NCI-H774 (cell line): ENCODE data around the gene SASH1.
A peak's percentile ranks its signal among the peaks of the same experiment; 100 is the strongest.

Experiments
- DNase-seq: peaks from one replicate; lab custom pipeline; 2025; lab: John Stamatoyannopoulos, UW

The SASH1 gene

GRCh38 chr6:148342350-148343046, at the start of gene SASH1:
Gene SASH1, plus strand, starts transcription at chr6:148342838. Its CDS starts 230 bp downstream, at chr6:148343068.
- DNase-seq, result peak; percentile 64

- no peak for DNase-seq
These were observed 49.2 kb upstream of the SASH1 start for GRCh38 chr6:148293181-148293995.

- DNase-seq, result no peak
These were observed 48.6 kb upstream of the SASH1 start for GRCh38 chr6:148294059-148294458.

- DNase-seq, result no peak
These were observed 47.3 kb upstream of the SASH1 start for GRCh38 chr6:148295261-148295887.

- no peak for DNase-seq
These were observed 45.9 kb upstream of the SASH1 start for GRCh38 chr6:148296771-148297170.

GRCh38 chr6:148298683-148299082, 44.0 kb upstream of the SASH1 start:
- DNase-seq, result no peak

- no peak for DNase-seq
These were observed 39.0 kb upstream of the SASH1 start for GRCh38 chr6:148303616-148304015.

- DNase-seq, result no peak
These were observed 37.7 kb upstream of the SASH1 start for GRCh38 chr6:148304976-148305375.

GRCh38 chr6:148306286-148306685, 36.4 kb upstream of the SASH1 start:
- DNase-seq, result no peak

- DNase-seq, result peak; percentile 34
These were observed 35.2 kb upstream of the SASH1 start for GRCh38 chr6:148307405-148307804.

GRCh38 chr6:148309301-148309700, 33.3 kb upstream of the SASH1 start:
- DNase-seq, result no peak

- no peak for DNase-seq
These were observed 30.5 kb upstream of the SASH1 start for GRCh38 chr6:148311966-148312669.

- no peak for DNase-seq
These were observed 29.1 kb upstream of the SASH1 start for GRCh38 chr6:148313488-148313887.

- no peak for DNase-seq
These were observed 26.3 kb upstream of the SASH1 start for GRCh38 chr6:148316308-148316707.

GRCh38 chr6:148317051-148317450, 25.6 kb upstream of the SASH1 start:
- DNase-seq, result no peak

- DNase-seq, result no peak
These were observed 24.9 kb upstream of the SASH1 start for GRCh38 chr6:148317739-148318138.

- no peak for DNase-seq
These were observed 19.9 kb upstream of the SASH1 start for GRCh38 chr6:148322704-148323103.

GRCh38 chr6:148323344-148323743, 19.3 kb upstream of the SASH1 start:
- no peak for DNase-seq

GRCh38 chr6:148324297-148324985, 18.2 kb upstream of the SASH1 start:
- no peak for DNase-seq

GRCh38 chr6:148325316-148326068, 17.1 kb upstream of the SASH1 start:
- no peak for DNase-seq
